Adrenal gland (tissue), 5 donors: ENCODE results near the gene TLNRD1.

ENCODE experiments used
- POLR2A ChIP-seq, 2 donors: fragments of 450-650 bp; IDR thresholded peaks; one replicate each; pipeline ENCODE4 v1.6.1; 2017; ENCODE audit warnings: antibody characterized with exemption in 2 of 2, mild to moderate bottlenecking in 2 of 2, moderate library complexity in 1 of 2
- TF ChIP-seq, protein P1 (sequence below), 6 experiments: fragments of 450-650 bp in 4 of 6; fragments of 200-600 bp in 2 of 6; sonication (generic) in 1 of 6; IDR thresholded peaks; 1 replicate in 5 of 6; 2 replicates in 1 of 6; pipeline versions ENCODE4 v1.5.1 to v1.8.0; 2016 to 2021; ENCODE audit warnings: antibody characterized with exemption in 6 of 6, mild to moderate bottlenecking in 2 of 6, moderate library complexity in 1 of 6
- donor health status: DM: no; HTN: no; CAD: no.

DNA sequence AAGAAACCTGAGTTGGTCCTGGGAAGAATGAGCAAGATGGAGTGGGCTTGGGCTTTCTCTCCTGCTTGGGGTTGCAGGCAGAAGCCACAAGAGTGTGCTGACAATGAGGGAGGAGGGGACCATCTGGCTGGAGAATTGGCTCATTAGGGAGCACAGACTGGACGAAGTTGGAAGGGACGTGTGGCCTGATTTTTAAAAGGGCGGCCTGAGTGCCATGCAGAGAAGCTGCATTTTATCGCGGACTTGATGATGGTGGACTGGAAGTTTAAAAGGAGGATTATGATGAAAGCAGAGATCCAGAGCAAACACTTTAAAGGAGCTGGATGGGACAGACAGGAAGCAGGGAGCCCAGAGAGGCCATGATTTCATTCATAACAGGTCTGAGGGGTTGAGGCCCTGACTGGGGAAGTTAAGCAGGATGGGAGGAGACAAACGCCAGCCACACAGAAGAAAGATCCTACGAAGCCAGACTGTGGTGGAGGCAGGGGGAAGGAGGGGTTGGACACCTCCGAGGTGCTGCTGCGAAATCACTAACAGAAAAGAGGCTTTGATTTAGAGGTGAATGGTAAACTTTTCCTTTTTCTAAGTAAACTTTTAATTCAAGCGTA is 23.6 kb downstream of the TLNRD1 start:
- TF ChIP-seq, protein P1, sequence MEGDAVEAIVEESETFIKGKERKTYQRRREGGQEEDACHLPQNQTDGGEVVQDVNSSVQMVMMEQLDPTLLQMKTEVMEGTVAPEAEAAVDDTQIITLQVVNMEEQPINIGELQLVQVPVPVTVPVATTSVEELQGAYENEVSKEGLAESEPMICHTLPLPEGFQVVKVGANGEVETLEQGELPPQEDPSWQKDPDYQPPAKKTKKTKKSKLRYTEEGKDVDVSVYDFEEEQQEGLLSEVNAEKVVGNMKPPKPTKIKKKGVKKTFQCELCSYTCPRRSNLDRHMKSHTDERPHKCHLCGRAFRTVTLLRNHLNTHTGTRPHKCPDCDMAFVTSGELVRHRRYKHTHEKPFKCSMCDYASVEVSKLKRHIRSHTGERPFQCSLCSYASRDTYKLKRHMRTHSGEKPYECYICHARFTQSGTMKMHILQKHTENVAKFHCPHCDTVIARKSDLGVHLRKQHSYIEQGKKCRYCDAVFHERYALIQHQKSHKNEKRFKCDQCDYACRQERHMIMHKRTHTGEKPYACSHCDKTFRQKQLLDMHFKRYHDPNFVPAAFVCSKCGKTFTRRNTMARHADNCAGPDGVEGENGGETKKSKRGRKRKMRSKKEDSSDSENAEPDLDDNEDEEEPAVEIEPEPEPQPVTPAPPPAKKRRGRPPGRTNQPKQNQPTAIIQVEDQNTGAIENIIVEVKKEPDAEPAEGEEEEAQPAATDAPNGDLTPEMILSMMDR (IDR thresholded peaks at IDR 0.05) = no peak
- no peak for TF ChIP-seq POLR2A (IDR thresholded peaks at IDR 0.05)
